Femur (tissue), 1 donor: ENCODE data around the gene DERA.
A peak's percentile ranks its signal among the peaks of the same experiment; 100 is the strongest.
"Not testable (repeated sequence)": the region's sequence is repeated elsewhere in the genome, so short reads cannot be mapped to it uniquely, and the experiment has no call there.

Experiments
- DNase-seq: peaks from one replicate; pipeline ENCODE4 v3.0.0-alpha.2; 2017

DERA gene

DNA sequence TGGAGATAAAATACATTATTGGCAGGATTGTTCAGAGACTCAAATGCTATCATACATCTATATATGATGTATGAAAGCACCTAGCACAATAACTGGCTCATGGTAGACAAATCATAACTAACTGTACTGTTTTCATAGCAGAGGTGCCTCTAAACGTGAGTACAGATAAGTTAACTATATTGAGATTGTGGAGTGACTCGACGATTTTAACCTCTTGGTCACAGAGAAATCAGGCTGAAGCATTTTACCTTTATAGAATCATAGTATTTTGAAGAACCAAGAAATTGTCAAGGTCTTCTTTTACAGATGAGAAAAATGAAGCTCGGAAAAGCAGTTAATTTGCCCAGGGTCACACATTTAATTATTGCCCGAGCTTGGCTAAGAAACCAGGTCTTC lies 666 bp upstream of the DERA start:
- DNase-seq, result no peak

DNA sequence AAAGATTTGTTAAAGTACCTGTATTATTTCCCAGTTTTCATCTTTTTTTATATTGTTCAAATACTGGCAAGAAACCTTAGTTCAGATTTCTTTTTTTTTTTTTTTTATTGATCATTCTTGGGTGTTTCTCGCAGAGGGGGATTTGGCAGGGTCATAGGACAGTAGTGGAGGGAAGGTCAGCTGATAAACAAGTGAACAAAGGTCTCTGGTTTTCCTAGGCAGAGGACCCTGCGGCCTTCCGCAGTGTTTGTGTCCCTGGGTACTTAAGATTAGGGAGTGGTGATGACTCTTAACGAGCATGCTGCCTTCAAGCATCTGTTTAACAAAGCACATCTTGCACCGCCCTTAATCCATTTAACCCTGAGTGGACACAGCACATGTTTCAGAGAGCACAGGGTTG lies 799 bp downstream of the DERA start:
- DNase-seq, result not testable (repeated sequence)

DNA sequence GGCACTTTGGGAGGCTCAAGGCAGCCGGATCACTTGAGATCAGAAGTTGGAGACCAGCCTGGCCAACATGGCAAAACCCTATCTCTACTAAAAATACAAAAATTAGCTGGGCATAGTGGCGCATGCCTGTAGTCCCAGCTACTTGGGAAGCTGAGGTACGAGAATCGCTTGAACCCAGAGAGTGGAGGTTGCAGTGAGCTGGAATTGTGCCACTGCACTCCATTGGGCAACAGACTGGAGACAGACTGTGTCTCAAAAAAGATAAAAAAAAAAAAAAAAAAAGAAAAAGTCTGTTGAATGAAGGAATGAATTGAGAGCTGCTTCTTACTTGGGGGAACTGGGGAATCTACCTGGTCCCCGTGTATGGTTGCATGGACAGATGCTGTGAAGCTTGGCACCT lies 3.0 kb downstream of the DERA start:
- not testable (repeated sequence) for DNase-seq

DNA sequence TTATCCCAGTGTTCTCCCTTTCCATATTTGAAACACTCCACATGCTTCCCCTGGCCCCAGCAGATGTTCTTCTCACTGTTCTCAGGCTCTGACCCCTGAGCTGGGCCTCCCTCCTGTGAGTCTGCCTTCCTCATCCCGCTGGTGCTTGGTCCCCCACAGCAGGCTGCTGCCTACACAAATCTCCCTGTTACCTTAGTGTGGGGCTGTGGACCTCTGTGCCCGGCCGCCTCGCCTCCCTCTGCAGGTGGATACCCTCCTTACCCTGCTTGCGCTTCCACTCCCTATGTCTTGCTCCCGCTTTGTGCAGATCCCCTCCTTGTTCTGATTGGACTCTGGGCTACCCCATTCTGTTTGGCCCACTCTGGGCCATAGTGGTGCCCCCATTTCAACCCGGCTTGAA lies 6.9 kb downstream of the DERA start:
- no peak for DNase-seq

DNA sequence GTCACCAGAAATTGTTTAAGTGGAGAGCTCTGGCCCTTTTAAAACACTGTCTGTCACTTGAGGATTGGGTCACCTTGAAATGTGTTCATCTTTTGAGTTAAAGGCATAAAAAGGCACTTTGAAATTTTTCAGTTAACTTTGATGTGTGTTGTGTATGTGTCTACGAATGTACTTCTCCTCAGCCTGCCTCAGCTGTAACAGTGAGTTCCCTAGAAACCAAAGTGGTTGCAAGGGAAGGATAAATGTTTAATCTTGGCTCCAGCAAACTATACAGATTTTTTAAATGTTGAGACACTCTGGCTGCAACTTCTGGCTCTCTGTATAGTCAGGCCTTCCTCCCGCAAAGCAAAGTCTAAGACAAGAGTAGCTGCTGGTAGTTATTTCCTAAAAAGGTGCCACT lies 8.3 kb downstream of the DERA start:
- peak; percentile 30 for DNase-seq

DNA sequence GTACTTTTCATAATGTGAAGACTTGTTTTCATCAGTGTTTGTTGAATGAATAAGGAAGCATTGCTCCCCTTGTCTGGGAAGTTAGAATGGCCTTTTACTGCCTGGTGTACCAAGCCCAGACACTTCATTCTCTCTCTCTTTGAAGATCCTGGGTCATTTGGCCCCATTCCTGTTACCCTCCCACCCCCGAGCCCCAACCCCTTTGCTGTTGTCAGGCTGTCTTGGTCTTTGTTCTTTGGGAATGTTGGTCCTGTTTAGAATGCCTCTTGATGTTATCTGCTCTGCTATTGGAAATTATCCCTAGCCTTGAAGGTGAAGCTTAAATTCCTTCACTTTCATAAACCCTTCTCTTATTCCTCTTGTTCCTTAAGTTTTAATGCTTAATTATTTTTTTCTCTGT lies 13.8 kb downstream of the DERA start:
- no peak for DNase-seq

DNA sequence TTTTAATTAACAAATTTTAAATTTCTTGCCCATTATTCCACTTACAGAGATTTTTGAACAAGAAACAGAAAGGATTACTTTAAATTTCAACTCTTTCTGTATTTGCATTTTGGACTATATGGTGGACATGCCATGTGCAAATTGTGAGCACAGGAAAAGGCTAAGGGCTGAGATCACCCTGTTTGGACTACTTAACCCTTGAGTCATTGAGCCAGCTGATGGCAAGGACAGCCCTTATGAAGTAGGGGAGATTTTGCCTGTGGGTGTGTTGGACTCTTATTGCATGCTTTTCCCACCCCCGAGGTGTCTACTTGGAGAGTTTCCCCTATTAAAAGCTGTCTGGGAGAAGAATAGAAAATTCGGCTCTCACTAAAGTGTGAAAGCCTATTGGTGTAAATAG lies 17.2 kb downstream of the DERA start:
- no peak for DNase-seq

DNA sequence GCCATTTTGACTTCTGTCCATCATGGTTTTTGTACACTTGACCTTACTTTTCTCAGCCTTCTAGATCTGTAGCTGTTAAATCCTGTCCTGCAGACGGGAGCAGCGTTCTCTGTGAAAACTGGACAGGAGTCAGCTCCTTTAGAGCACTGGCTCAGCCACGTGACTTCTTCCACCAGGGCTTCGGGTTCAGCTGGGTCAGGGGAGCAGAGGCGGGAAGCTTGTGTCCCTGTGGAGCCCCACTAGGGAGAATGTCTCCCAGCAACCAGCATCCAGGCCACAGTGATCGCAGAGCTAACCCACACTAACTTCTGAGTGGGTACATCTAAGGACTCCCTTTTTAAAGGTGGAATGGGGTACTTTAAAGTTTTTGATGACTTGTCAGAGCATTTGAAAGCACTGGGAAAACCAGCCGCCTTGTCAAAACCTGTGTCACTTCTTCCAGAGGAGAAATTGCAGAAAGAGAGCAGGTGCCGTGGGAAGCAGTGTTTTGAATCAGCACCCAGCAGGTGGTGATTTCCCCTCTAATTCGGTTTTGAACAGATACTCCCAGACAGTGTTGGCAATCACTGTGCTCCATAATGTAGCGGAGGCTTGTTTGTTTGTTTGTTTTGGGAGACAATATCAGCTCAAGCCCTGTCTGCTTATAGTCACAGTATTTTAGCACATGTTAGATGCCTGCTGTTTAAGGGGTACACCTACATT lies 17.9 kb downstream of the DERA start:
- DNase-seq, result no peak

DNA sequence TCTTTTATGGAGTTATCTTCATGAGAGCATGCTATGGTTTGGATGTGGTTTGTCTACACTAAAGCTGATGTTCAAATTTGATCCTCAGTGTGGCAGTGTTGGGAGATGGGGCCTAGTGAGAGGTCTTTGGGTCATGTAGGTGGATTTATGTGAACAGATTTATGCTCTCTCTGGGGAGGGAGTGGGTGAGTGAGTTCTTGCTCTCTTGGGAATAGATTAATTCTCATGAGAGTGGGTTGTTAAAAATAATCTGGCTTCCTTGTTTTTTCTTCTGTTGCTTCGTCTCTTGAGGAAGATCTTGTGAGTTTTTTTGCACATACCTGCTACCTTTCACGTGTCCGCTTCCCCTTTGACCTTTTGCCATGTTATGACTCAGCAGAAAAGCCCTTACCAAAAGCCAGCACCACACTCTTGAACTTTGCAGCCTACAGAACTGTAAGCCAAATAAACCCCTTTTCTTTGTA lies 20.5 kb downstream of the DERA start:
- no peak for DNase-seq

DNA sequence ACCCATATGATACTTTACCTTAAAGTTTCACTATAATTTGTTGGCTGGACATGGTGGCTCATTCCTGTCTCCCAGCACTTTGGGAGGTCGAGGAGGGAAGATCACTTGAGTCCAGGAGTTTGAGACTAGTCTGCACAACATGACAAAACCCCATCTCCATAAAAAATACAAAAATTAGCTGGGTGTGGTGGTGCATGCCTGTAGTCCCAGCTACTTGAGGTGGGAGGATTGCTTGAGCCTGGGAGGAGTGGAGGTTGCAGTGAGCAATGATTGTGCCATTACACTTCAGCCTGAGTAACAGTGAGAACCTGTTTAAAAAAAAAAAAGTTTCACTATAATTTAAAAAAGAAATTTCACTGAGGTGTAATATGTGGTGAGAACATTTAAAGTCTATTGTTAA lies 21.2 kb downstream of the DERA start:
- no peak for DNase-seq

DNA sequence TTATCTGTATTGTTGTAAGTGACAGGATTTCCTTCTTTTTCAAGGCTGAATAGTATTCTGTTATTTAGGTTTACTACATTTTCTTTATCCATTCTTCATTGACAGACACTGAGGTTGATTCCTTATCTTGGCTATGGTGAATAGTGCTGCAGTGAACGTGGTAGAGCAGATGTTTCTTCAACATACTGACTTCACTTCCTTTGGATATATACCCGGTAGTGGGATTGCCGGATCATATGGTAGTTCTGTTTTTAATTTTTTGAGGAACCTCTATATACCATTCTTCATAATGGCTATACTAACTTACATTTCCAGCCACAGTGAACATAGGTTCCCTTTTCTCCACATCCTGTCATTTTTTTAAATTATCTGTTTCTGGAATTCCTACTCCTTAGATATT lies 21.8 kb downstream of the DERA start:
- no peak for DNase-seq

DNA sequence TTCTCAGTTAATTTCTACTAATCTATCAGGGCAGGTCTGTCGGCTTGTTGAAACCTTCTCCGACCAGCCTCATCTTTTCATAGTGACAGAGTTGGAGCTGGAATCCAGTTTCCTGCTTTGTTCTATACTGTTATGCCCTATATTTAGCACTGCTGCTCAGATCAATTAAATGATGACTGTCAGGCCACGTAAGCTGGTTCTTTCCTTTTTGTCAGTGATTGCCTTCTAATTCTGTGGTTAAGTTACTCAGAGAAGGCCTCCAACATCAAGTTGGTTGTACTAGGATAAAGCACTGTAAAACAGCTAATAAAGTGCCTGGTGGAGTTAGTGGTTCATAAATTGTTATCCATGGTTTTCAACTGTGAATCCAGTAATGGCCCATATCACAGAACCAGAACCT lies 22.6 kb downstream of the DERA start:
- DNase-seq, result no peak

DNA sequence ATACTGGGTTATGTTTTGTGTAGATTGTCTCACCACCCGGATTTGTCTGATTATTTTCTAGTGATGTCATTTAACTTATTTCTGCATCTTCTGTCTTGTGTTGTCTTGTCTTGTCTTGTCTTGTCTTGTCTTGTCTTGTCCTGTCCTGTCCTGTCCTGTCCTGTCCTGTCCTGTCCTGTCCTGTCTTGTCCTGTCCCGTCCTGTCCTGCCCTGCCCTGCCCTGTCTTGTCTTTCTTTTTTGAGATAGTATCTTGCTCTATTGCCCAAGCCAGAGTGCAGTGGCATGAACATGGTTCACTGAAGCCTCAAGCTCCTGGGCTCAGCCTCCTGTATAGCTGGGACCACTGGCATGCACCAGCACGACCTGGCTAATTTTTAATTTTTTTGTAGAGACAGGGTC lies 25.6 kb downstream of the DERA start:
- DNase-seq, result no peak

DNA sequence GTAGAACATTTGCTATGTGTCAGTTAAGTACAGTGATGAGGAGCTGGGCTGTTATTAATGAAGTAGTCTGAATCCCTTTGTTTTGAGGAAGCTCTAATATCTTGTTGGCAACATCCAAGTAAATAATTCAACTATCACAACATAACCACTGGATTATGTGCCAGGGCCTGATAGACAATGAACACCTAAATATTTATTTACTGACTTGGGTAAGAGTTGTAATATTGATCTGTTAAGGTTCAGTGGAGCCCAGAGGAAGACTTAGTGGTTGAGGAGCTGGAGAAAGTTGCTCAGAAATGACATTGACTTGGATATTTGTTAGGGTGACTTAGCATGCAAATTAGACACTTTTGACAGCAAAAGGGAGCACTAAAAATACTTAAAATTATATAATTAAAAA lies 26.8 kb downstream of the DERA start:
- DNase-seq, result no peak

DNA sequence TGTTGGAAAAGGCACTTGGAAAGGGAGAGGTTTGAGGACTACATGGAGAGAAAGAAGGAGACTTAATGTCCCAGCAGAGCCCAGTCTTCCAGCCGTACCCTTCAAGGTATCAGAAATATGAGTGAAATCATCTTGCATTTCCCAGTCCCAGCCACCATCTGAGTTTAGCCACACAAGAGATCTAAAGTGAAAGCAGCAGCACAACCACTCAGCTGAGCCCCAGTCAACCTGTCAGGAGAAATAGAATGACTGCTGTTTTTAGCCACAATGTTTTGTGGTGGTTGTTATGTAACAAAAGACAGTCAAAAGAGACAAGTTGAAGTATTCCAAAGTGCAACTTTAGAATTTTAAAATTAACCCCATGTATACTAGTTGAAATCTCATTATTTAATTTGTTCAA lies 28.0 kb downstream of the DERA start:
- no peak for DNase-seq

DNA sequence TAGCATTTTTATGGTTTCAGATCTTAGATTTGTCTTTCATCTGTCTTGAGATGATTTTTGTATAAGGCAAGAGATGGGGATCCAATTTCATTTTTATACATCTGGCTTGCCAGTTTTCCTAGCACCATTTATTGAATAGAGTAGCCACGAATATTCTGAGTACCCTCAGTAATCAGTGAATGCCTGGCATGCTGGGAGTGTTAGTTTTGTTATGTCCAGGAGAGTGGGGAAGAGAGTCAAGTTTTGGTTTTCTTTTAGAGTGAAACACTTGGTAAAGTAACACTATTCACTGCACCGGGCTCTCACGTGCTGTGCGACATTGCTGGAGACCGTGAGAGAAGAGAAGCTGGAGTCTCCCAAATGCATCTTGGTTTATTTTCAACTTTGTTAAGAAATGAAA lies 31.3 kb downstream of the DERA start:
- DNase-seq, result no peak

DNA sequence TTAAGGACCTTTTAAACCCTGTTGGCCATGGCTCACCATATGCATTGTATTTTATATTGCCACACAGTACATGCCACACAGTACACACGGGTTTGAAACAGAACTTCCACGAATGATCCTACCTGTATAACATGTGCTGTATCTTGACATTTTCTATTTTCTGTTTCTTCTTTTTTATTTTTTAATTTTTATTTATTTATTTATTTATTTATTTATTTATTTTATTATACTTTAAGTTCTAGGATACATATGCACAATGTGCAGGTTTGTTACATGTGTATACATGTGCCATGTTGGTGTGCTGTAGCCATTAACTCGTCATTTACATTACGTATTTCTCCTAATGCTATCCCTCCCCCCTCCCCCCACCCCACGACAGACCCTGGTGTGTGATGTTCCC lies 32.4 kb downstream of the DERA start:
- DNase-seq, result not testable (repeated sequence)

DNA sequence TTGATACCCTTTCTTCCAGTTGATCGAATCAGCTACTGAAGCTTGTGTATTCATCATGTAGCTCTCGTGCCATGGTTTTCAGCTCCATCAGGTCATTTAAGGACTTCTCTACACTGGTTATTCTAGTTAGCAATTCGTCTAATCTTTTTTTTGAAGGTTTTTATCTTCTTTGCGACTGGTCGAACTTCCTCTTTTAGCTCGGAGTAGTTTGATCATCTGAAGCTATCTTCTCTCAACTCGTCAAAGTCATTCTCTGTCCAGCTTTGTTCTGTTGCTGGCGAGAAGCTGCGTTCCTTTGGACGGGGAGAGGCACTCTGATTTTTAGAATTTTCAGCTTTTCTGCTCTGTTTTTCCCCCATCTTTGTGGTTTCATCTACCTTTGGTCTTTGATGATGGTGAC lies 37.3 kb downstream of the DERA start:
- DNase-seq, result not testable (repeated sequence)

DNA sequence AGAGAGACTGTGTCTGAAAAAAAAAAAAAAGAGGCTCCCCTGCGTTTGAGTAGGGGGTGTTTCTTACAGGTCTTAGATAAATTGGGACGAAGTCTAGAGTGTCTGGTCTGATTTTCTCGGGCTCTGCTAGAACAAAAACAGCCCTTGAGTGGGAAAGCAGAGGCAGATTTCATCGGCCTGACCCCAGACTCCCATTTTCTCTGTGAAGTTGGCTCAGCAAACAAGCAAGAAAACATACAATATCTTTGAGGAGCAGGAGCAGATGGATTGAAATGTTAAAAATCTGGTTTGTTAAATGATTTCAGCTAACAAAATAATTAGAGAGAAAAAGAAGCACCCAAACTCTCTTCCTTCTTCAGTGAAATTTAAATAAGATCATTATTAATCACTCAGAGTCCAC lies 44.1 kb downstream of the DERA start:
- no peak for DNase-seq

DNA sequence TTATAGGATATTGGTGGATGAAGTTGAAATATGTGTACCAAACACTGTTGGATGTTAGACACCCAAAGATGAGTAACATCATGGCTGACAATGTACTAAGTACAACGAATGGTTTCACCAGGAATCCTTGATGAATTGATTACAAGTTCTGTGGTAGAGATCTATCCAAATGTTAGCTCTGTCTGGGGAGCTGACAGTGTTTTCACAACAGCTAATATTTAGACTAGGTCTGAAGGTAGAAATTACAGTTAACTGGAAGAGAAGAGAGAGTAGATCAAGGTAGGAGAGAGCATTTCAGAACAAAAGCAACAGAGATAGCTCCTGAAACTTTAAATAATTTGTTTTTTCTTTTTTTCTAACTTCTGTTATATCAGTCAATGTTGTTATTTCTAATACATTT lies 44.9 kb downstream of the DERA start:
- no peak for DNase-seq

DNA sequence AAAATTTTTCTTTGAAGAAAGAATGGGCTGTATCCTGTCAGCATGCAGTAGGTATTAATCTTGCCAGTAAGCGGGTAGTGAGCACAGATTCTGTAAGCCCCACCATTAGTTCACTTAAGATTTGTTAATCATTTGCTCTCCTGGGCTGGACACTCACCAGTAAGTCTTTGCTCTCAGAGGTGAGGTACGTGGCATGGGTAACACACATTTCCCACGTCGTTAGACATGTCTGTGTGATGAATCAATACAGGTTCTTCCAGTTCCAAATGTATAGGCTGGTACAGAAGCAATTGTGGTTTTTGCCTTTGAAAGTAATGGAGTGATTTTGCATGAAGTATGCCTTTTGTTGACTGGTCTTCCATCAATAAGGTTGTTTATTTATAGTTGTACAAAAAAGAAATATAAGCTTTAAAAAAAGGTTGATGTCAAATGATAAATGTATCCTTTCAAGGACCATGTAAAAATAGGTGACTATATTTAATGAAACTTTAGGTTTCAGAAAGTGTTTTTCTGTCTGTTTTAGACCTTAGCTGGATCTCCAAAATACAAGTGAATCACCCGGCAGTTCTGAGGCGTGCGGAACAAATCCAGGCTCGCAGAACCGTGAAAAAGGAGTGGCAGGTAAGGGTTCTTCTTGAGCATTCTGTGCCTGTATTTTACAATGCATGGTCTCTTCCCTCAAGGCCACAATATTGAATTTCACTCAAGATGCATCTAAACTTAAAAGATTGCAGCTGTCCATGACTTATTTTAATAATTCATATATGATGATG lies 45.5 kb downstream of the DERA start:
- no peak for DNase-seq

DNA sequence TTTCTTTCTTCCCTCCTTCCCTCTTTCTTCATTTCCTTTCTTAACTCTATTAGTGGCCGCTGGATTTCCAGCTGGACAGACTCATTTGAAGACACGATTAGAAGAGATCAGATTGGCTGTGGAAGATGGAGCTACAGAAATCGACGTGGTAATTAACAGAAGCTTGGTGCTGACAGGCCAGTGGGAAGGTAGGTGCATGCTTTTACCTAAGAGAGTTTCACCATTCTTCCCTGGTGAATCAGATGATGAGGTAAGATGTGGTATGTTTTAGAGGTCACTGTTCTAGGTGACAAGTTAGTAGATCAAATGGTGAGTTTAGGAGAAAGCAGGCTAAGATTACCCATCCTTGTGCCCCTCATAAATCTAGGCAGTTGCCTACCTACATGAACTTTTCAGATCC lies 51.6 kb downstream of the DERA start:
- DNase-seq, result no peak

DNA sequence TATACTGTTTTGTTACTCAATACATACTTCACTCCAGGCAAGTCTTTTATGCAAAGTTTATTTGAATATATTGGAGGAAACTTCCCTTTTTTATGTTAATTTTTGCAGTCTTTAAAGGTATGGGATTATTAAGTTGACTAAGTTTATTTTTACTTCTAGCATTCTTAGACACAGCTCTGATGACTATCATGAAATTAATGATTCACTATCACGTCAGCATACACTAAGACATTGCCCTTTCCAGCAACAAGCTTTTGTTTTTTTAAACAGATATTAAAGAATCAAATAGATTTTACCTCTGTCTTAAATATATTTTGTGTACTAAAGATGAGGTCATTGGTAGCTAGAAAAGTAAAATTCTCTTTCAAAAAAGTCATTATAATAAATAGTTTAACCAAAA lies 52.1 kb downstream of the DERA start:
- DNase-seq, result no peak

DNA sequence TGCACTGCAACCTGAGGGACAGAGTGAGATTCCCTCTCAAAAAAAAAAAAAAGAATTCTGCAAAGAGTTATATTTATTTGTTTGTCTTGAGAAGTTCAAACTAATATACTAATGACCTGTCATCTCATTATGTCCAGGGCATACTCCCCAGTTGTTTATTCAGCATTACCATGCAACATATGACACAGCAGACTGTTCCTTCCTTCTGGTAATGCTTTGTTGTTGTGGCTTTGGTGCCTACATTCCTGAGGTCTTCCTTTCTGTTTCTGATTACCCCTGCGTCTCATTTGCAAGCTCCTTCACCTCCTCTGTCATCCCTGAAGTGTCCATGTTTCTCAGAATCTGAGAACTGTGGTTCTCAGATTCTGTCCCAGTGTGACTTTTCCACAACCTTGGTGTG lies 55.3 kb downstream of the DERA start:
- no peak for DNase-seq

DNA sequence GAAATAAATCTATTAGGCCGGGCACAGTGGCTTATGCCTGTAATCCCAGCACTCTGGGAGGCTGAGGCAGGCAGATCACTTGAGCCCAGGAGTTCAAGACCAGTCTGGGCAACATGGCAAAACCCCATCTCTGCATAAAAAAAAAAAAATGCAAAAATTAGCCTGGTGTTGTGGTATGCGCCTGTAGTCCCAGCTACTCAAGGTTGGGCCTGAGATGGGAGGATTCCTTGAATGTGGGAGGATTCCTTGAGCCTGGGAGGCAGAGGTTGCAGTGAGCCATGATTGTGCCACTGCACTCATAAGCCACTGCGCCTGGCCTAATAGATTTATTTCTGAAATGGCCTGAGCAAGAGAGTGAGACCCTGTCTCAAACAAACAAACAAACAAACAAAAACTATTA lies 55.9 kb downstream of the DERA start:
- not testable (repeated sequence) for DNase-seq
